HCT116 (cell line): Measurements from ENCODE around the gene PLRG1.

Source experiments
- EGR1 ChIP-seq: IDR thresholded peaks from 2 replicates; pipeline ENCODE4 v1.6.1; 2012; ENCODE audit warnings: low read depth
- POLR2A ChIP-seq: IDR thresholded peaks from 2 replicates; pipeline ENCODE4 v1.7.0; 2011; ENCODE audit warnings: borderline replicate concordance; ENCODE audit not compliant: insufficient read depth, insufficient read length; ENCODE audit errors: extremely low read depth
- POLR2AphosphoS5 ChIP-seq: IDR thresholded peaks from 2 replicates; pipeline ENCODE4 v1.6.1; 2011; ENCODE audit warnings: mild to moderate bottlenecking, low read depth, low read length, moderate library complexity
- TF ChIP-seq, protein P1 (sequence below): IDR thresholded peaks from 2 replicates; pipeline ENCODE4 v1.6.1; 2012; ENCODE audit warnings: low read depth
- TF ChIP-seq, protein P2 (sequence below), 3 experiments: fragments of 200-600 bp in 1 of 3; sonication (generic) in 1 of 3; IDR thresholded peaks in 2 of 3; conservative IDR thresholded peaks in 1 of 3; 2 replicates each; pipeline ENCODE4 v1.5.1; 2012 to 2017; ENCODE audit warnings: low read depth in 2 of 3, low read length in 2 of 3, antibody characterized with exemption in 1 of 3, borderline replicate concordance in 1 of 3, control low read depth in 1 of 3, mild to moderate bottlenecking in 1 of 3, mixed read lengths in 1 of 3, mixed run types in 1 of 3, moderate library complexity in 1 of 3; ENCODE audit not compliant: insufficient read depth in 1 of 3
- TF ChIP-seq, protein P3 (sequence below): IDR thresholded peaks from 2 replicates; pipeline ENCODE4 v1.6.1; 2012

DNA sequence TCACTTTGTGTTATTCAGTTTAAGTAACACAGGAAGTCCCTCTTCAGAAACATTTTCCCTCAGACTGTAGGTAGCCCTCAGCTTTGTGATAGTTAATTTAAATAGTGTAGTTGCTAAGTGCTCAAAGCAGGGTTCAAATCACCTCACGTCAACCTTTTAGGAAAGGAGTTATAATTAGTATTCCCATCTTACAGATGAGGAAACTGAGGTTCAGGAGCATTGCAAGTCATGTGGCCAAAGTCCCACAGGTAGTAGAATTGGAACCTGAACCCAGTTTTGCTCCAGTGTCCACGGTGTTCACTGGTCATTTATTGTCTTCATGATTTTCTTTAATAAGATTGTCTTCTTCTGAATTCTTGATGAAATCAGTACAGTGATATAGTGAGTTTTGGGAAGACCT is 54.3 kb downstream of the PLRG1 start:
- TF ChIP-seq, protein P1, sequence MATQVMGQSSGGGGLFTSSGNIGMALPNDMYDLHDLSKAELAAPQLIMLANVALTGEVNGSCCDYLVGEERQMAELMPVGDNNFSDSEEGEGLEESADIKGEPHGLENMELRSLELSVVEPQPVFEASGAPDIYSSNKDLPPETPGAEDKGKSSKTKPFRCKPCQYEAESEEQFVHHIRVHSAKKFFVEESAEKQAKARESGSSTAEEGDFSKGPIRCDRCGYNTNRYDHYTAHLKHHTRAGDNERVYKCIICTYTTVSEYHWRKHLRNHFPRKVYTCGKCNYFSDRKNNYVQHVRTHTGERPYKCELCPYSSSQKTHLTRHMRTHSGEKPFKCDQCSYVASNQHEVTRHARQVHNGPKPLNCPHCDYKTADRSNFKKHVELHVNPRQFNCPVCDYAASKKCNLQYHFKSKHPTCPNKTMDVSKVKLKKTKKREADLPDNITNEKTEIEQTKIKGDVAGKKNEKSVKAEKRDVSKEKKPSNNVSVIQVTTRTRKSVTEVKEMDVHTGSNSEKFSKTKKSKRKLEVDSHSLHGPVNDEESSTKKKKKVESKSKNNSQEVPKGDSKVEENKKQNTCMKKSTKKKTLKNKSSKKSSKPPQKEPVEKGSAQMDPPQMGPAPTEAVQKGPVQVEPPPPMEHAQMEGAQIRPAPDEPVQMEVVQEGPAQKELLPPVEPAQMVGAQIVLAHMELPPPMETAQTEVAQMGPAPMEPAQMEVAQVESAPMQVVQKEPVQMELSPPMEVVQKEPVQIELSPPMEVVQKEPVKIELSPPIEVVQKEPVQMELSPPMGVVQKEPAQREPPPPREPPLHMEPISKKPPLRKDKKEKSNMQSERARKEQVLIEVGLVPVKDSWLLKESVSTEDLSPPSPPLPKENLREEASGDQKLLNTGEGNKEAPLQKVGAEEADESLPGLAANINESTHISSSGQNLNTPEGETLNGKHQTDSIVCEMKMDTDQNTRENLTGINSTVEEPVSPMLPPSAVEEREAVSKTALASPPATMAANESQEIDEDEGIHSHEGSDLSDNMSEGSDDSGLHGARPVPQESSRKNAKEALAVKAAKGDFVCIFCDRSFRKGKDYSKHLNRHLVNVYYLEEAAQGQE = no peak
- no peak for TF ChIP-seq POLR2A
- TF ChIP-seq, protein P2, sequence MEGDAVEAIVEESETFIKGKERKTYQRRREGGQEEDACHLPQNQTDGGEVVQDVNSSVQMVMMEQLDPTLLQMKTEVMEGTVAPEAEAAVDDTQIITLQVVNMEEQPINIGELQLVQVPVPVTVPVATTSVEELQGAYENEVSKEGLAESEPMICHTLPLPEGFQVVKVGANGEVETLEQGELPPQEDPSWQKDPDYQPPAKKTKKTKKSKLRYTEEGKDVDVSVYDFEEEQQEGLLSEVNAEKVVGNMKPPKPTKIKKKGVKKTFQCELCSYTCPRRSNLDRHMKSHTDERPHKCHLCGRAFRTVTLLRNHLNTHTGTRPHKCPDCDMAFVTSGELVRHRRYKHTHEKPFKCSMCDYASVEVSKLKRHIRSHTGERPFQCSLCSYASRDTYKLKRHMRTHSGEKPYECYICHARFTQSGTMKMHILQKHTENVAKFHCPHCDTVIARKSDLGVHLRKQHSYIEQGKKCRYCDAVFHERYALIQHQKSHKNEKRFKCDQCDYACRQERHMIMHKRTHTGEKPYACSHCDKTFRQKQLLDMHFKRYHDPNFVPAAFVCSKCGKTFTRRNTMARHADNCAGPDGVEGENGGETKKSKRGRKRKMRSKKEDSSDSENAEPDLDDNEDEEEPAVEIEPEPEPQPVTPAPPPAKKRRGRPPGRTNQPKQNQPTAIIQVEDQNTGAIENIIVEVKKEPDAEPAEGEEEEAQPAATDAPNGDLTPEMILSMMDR (IDR thresholded peaks at IDR 0.05 in 2 of 3, conservative IDR thresholded peaks at IDR 0.05 in 1 of 3; ENCODE audit: borderline replicate concordance in 1 of 3, insufficient read depth in 1 of 3, low read depth in 2 of 3, low read length in 2 of 3) = no peak
- no peak for TF ChIP-seq POLR2AphosphoS5
- TF ChIP-seq, protein P3, sequence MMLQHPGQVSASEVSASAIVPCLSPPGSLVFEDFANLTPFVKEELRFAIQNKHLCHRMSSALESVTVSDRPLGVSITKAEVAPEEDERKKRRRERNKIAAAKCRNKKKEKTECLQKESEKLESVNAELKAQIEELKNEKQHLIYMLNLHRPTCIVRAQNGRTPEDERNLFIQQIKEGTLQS = no peak
- no peak for TF ChIP-seq EGR1
